Left forelimb (tissue), 1 donor: Measurements from ENCODE around the gene PAQR4.

Source experiments
- DNase-seq: peaks from one replicate; pipeline ENCODE4 v3.0.0-alpha.2; 2018; ENCODE audit warnings: low spot score

The PAQR4 gene

DNA sequence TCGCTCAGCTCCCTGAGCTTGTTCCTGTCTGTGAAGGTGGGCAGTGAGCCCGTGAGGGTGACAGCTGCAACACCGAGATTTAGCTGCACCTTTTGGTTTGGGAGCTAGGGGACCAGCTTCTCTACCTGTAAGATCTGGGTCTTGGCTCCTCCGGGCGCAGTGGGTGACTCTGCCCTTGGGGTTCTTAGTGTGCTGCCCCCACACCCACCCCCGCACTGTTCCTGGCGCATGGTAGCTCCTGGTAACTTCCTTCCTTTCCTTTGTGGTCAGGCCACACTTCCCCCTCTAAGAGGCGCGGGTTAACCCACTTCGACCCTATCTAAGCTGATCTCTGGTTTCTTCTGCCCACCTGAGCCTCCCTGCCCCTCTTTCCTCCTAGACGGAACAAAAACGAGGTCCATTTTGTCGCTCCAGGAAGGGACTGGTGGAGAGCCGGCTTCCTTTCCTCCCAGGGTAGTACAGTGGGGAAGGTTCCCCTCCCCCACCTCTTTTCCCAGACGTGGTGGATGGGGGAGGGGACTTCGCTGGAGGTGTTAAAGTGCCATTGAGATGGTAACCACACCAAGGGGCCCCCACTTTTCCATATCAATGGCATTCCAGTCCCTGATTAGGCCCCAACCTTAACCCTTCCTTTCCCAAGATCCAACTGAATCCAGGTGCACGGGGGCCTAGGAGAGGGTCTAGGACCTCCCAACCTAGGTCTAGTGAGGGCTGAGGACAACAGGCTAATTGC, 39.0 kb downstream of the PAQR4 start:
- no peak for DNase-seq

DNA sequence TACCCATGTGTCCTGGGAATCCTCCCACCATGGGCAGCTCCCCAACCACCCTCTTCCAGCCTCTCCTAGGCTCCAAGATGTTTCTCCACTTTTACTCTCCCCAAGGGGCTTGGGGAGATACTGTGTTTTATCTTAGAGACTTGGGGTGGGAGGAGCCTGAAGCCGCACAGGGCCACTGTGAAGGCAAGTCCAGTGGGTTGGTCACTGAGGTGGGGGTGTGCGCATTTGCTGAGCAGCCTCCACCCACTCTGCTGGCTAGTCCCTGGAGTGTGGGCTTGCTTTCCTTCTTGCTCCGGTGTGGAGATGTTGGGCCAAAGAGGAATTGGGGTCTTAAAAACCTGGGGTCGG, 39.5 kb downstream of the PAQR4 start:
- no peak for DNase-seq

- DNase-seq: no peak
Observed at GRCh38 chr16:3009568-3010390, 40.6 kb downstream of the PAQR4 start.

DNA sequence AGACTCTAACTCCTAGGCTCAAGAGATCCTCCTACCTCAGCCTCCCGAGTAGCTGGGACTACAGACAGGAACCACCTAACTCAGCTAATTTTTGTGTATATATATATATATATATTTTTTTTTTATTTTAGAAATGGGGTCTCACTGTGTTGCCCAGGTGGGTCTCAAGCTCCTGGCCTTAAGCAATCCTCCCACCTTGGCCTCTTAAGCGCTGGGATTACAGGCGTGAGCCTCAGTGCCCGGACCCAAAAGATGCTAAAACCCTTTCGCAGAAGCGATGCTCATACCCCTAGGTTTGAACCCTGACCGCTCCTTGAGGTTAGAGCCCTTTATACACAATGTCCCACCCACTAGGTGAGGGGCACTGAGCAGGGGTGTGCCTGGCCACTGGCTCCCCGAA, 41.4 kb downstream of the PAQR4 start:
- no peak for DNase-seq

DNA sequence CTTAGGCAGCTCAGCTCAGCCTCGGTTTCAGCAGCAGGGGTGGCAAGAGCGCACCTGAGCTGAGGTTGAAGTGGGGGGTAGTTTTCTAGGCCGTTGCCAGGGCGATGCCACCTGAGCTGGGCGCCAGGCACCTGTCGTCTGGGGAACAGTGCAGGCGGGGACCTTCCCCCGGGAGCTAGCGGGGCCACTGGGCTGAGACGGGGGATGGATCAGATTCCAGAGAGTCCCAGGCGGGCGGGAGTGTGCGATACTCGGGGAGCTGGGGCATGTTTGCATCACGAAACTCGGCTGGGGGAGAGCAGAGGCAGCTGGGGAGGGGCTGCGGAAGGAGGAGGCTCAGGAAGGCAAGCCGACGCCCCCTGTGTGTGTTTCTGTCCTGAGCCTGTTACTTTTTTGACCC, 43.1 kb downstream of the PAQR4 start:
- DNase-seq: no peak

- no peak for DNase-seq
Observed at GRCh38 chr16:3012828-3013420, 43.8 kb downstream of the PAQR4 start, which contains the start of gene CLDN9. Gene CLDN9 (plus strand): TSS chr16:3012923. CDS start chr16:3013363, 440 bp downstream.

DNA sequence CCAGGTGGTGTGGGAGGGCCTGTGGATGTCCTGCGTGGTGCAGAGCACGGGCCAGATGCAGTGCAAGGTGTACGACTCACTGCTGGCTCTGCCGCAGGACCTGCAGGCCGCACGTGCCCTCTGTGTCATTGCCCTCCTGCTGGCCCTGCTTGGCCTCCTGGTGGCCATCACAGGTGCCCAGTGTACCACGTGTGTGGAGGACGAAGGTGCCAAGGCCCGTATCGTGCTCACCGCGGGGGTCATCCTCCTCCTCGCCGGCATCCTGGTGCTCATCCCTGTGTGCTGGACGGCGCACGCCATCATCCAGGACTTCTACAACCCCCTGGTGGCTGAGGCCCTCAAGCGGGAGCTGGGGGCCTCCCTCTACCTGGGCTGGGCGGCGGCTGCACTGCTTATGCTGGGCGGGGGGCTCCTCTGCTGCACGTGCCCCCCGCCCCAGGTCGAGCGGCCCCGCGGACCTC, 44.4 kb downstream of the PAQR4 start:
- no peak for DNase-seq

- DNase-seq: no peak
Observed at GRCh38 chr16:3013998-3014690, 45.0 kb downstream of the PAQR4 start.

DNA sequence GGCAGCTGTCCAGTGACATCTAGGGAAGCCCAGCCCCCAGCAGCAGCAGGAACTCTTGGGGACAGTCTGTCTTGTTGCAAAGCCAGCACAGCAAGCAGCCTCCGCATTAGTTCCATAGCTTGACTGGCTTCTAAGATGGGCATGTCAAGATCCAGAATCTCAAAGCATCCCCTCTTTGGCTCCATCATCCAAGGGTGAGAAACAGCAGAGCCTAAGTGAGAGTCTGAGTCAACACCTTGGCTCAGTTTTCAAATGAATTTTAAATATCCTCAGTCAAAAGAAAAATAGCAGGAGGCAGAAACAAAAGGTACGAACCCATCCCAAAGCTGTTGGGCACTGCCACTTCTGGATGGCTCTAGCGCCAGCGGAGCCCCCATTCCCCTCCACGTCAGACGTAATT, 45.8 kb downstream of the PAQR4 start:
- DNase-seq: no peak

- DNase-seq: no peak
Observed at GRCh38 chr16:3015865-3016521, 46.8 kb downstream of the PAQR4 start.

- no peak for DNase-seq
Observed at GRCh38 chr16:3017344-3017743, 48.2 kb downstream of the PAQR4 start.

GRCh38 chr16:3017794-3018506, 48.8 kb downstream of the PAQR4 start, which contains the start of gene CLDN6:
Gene CLDN6 (minus strand): TSS chr16:3018183. CDS start chr16:3016021, 2,162 bp downstream.
- no peak for DNase-seq

GRCh38 chr16:3019594-3020246, 50.6 kb downstream of the PAQR4 start:
- no peak for DNase-seq

GRCh38 chr16:3020247-3020603, 51.1 kb downstream of the PAQR4 start, which contains the start of gene TNFRSF12A:
Gene TNFRSF12A (plus strand): TSS chr16:3020368. CDS start chr16:3020398, 30 bp downstream.
- peak; percentile 87 for DNase-seq

GRCh38 chr16:3020604-3021448, 51.7 kb downstream of the PAQR4 start:
- DNase-seq: peak; percentile 77

DNA sequence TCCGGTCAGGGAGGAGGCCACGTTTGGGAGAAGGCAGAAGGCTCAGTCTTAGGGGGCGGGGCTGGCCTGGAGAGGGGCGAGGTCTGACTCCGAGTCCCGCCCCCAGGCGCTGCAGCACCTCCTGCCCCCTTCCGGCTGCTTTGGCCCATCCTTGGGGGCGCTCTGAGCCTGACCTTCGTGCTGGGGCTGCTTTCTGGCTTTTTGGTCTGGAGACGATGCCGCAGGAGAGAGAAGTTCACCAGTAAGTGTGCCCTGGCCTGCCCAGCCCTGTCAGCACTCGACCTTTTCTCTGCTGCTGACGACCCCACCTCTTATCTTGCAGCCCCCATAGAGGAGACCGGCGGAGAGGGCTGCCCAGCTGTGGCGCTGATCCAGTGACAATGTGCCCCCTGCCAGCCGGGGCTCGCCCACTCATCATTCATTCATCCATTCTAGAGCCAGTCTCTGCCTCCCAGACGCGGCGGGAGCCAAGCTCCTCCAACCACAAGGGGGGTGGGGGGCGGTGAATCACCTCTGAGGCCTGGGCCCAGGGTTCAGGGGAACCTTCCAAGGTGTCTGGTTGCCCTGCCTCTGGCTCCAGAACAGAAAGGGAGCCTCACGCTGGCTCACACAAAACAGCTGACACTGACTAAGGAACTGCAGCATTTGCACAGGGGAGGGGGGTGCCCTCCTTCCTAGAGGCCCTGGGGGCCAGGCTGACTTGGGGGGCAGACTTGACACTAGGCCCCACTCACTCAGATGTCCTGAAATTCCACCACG, 52.5 kb downstream of the PAQR4 start:
- peak; percentile 84 for DNase-seq

DNA sequence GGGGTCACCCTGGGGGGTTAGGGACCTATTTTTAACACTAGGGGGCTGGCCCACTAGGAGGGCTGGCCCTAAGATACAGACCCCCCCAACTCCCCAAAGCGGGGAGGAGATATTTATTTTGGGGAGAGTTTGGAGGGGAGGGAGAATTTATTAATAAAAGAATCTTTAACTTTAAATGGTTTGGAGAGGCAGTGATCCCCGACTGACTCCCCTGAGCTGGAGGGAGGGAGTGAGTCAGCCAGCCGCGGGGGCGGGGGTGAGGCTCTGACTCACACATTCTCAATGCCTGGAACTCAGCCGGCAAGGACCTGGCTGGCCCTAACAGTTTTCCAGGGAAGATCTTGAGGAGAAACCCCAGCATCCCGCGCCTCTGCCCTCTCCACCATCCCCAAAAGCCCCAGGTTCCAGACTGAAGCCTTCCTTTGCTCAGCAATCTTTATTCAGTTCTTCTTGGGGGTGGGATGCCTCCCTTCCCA, 53.1 kb downstream of the PAQR4 start:
- peak; percentile 91 for DNase-seq

DNA sequence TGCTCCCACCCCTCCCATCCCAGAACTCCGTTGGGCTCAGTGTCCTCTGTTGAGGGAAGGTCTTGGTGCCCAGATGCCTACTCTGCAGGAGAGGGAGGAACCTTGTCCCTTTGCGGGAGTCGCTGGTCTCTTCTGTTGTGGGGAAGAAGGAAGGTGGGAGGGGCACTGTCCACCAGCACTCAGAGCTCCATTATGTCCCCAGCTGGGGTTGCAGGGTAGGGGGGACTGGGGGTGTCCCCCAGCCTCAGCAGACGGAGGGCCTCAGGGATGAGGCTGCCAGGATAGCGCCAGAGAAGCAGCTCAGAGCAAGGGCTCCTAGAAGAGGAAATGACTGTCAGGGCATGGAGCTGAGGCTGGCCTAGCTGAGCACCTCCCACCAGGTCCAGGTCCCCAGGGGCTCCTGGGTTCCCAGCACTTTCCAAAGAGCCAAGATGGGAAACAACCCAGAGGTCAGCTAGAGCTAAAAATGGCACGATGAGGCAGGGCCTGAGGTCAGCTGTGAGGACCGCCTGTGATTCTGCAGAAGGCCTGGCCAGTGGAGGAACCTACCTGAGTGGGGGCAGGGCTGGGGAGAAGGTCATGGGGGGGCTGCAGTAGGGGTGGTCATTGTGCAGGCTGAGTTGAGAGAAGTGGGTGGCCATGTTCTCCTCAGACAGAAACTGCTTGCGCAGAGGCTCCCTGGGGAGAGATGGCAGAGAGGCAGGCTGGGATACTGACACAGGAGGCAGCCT, 53.7 kb downstream of the PAQR4 start:
- DNase-seq: no peak
